Adrenal gland (tissue), 5 donors: ENCODE results near the gene REXO5.

Experiments
- CTCF ChIP-seq, 6 experiments: fragments of 450-650 bp in 4 of 6; fragments of 200-600 bp in 2 of 6; sonication (generic) in 1 of 6; IDR thresholded peaks; 1 replicate in 5 of 6; 2 replicates in 1 of 6; pipeline versions ENCODE4 v1.5.1 to v1.8.0; 2016 to 2021; ENCODE audit warnings: antibody characterized with exemption in 6 of 6, mild to moderate bottlenecking in 2 of 6, moderate library complexity in 1 of 6
- POLR2A ChIP-seq, 2 donors: fragments of 450-650 bp; IDR thresholded peaks; one replicate each; pipeline ENCODE4 v1.6.1; 2017; ENCODE audit warnings: antibody characterized with exemption in 2 of 2, mild to moderate bottlenecking in 2 of 2, moderate library complexity in 1 of 2
- donor health status: DM: no; HTN: no; CAD: no.

GRCh38 chr16:20871258-20871657 is 64.9 kb downstream of the REXO5 start:
- TF ChIP-seq POLR2A (IDR thresholded peaks at IDR 0.05), result no peak
- no peak for TF ChIP-seq CTCF (IDR thresholded peaks at IDR 0.05)
